C4-2B (cell line): Measurements from ENCODE around the gene TMEM8B.

Source experiments
- H3K27ac ChIP-seq: fragments of 450-650 bp; 2 replicates; pipeline ENCODE4 v1.5.1; 2017
- ZFX ChIP-seq: fragments of 450-650 bp; IDR thresholded peaks from 2 replicates; pipeline ENCODE4 v1.6.1; 2017
- TF ChIP-seq, protein P1 (sequence below): fragments of 450-650 bp; conservative IDR thresholded peaks from 2 replicates; pipeline ENCODE4 v1.5.1; 2017; ENCODE audit warnings: mild to moderate bottlenecking

TMEM8B gene

DNA sequence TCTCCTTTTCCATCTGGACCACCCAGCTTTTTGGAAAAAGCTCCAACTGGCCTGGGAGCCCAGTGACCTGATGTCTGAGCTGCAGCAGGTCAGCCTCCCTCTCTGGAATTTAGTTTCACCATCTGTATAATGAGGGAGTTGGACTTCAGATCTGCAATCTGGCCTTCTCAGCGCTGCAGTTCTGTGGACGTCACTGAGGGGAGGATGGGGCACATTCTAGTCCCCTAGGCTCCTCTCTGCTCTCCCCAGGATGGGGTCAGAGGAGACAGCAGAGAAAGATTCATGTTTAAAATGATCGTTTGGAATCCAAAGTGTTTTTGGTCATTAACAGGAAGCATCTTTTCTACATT is 30.9 kb downstream of the TMEM8B start:
- no peak overlapping the region for H3K27ac ChIP-seq
- no peak for TF ChIP-seq ZFX
- TF ChIP-seq, protein P1, sequence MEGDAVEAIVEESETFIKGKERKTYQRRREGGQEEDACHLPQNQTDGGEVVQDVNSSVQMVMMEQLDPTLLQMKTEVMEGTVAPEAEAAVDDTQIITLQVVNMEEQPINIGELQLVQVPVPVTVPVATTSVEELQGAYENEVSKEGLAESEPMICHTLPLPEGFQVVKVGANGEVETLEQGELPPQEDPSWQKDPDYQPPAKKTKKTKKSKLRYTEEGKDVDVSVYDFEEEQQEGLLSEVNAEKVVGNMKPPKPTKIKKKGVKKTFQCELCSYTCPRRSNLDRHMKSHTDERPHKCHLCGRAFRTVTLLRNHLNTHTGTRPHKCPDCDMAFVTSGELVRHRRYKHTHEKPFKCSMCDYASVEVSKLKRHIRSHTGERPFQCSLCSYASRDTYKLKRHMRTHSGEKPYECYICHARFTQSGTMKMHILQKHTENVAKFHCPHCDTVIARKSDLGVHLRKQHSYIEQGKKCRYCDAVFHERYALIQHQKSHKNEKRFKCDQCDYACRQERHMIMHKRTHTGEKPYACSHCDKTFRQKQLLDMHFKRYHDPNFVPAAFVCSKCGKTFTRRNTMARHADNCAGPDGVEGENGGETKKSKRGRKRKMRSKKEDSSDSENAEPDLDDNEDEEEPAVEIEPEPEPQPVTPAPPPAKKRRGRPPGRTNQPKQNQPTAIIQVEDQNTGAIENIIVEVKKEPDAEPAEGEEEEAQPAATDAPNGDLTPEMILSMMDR = no peak

DNA sequence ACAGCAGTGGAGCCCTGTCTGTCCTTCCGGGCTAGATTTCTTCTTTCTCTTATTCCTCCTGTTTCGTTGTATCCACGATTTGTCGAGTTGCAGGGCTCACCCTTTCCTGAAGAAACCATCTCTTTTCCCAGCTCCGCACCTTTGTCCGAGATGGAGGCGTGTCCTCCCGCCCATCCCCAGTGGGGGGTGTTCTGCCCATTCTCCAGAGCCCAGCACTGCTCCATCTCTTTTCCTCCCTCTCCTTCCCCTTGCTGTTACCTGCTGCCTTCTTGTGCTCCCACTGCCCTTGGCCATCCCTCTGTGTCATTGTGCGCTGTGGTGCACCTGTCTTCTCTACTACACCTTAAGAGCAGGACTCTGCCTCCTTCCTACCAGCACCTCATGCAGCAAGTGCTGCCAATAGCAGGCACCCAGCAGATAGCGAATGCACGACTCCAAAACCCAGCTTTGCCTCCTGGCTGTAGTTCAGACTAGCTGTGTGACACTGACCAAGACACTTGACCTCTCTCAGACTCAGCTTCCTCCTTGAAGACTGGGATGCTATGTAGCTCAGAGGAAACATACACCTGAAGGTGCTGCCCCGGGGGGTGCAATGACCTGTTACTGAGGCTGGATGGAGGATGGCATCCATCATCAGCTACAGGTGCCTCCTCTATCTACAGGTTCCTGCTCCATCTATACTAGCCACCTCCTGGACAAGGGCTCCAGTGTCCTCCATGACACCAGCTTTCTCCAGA is 32.3 kb downstream of the TMEM8B start:
- H3K27ac ChIP-seq = no peak overlapping the region
- TF ChIP-seq, protein P1 = no peak
- TF ChIP-seq ZFX = no peak

GRCh38 chr9:35862328-35862727 is 33.3 kb downstream of the TMEM8B start:
- no peak for TF ChIP-seq ZFX
- TF ChIP-seq, protein P1 = no peak
- H3K27ac ChIP-seq = no peak overlapping the region

DNA sequence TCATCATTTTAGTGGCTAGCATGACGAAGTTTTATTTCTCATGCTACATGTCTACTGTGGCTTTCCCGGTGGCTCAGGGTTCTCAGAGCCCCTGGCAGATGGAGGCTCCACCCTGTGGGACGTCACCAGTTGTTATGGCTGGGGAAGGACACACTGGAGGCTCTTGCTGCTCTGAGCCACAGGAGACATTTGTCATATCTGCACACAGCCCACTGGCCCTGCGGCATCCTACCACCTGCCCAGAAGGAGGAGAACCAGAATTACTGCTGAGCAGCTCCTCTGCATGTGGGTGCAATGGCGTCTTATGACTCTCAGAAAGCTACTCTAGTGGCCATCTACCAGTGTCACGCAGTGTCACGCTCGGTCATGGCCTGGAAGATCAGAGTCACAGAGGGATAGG is 34.6 kb downstream of the TMEM8B start:
- no peak for TF ChIP-seq ZFX
- TF ChIP-seq, protein P1 = no peak

DNA sequence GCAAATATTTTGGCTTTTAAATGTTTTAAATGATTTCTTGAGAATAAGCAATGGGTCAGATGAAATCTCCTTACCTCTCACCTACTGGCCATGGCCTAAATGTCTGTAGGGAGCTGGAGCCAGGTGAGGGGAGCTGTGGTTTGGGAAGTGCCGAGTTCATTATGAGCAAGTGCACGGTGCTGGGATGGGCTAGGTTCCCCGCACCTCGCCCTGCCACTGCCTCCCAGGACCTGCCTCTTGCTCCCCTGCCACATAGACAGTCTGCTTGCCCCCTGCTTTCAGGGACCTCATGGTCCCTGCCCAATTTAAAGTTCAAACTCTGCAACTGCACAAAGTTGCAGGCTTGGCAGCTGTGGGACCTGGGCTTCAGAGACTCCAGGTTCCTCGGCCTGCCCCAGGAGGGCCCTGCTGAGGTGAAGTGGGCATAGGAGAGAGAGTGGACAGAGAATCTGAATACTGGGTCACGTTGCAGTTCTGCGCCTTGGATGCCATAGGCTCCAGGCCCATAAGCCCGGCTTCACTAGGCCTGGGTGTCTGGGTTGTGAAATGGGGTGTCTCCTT is 35.7 kb downstream of the TMEM8B start:
- no peak overlapping the region for H3K27ac ChIP-seq
- TF ChIP-seq ZFX = no peak
- TF ChIP-seq, protein P1 = no peak

More for the DNA sequence above, 34.6 kb downstream of the TMEM8B start:
- no peak overlapping the region for H3K27ac ChIP-seq

GRCh38 chr9:35867538-35867937 is 38.5 kb downstream of the TMEM8B start:
- no peak for TF ChIP-seq ZFX
- TF ChIP-seq, protein P1 = no peak
- no peak overlapping the region for H3K27ac ChIP-seq

DNA sequence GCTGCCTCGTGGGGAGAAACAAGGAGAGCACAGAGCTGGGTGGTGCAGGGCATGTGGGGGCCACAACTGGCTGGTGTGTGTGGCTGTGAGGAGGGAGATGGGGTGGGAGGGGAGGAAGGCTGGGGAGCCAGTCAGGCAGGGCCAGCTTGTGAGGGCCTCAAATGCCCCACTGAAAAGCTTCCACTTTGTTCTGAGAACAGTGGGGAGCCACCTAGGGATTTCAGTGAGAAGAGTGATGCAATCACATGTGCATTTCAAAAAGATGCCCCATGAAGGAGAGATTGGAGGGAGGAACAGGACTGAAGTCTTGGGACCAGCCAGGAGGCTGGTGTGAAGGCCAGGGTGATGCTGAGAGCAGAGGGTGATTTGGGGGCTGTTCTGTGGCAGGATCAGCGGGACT is 39.9 kb downstream of the TMEM8B start:
- TF ChIP-seq, protein P1 = no peak
- TF ChIP-seq ZFX = no peak
- H3K27ac ChIP-seq = no peak overlapping the region
